ENCODE measurements around the gene DNAJA2. TPM values are rescaled to one million over a fixed set of nuclear protein-coding genes. Genes with fewer than 3 reads are reported as not detected.
"Not testable (repeated sequence)": the region's sequence is repeated elsewhere in the genome, so short reads cannot be mapped to it uniquely, and the experiment has no call there.

Gene DNAJA2
- total and polyA plus RNA-seq, 12 donors: 34.7 to 96.8 (median 71.4) TPM

GRCh38 chr16:47017636-47018035, 44.2 kb upstream of the DNAJA2 start:
- Histone ChIP-seq H3K4me1 (replicated peaks in 1 of 2) (no peaks in the 10 kb centered on the region), H3K4me3 (no peak overlapping the region), H3K27ac (no peak overlapping the region), H3K27me3 (no peaks in the 10 kb centered on the region), H3K9me3 (replicated peaks in 1 of 3) (no peaks in the 10 kb centered on the region), H3K36me3 (replicated peaks in 1 of 2) (no peaks in the 10 kb centered on the region)
- DNase-seq: no peak
- 83 to 94% (median 86%) methylated on average over 4 to 5 of the region's 5 CpGs for WGBS, 4 donors
- intact Hi-C loops (cut with DNase I): loop anchor here in 1 of 2 donors (5.0 kb wide), 1 partner anchor 65 kb away; no protein-coding TSS in a partner anchor
- TF ChIP-seq, protein P1, sequence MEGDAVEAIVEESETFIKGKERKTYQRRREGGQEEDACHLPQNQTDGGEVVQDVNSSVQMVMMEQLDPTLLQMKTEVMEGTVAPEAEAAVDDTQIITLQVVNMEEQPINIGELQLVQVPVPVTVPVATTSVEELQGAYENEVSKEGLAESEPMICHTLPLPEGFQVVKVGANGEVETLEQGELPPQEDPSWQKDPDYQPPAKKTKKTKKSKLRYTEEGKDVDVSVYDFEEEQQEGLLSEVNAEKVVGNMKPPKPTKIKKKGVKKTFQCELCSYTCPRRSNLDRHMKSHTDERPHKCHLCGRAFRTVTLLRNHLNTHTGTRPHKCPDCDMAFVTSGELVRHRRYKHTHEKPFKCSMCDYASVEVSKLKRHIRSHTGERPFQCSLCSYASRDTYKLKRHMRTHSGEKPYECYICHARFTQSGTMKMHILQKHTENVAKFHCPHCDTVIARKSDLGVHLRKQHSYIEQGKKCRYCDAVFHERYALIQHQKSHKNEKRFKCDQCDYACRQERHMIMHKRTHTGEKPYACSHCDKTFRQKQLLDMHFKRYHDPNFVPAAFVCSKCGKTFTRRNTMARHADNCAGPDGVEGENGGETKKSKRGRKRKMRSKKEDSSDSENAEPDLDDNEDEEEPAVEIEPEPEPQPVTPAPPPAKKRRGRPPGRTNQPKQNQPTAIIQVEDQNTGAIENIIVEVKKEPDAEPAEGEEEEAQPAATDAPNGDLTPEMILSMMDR (IDR thresholded peaks at IDR 0.05): no peak
- TF ChIP-seq POLR2A (IDR thresholded peaks at IDR 0.05): no peak

GRCh38 chr16:47016700-47017133, 43.2 kb upstream of the DNAJA2 start:
- Histone ChIP-seq H3K4me1 (replicated peaks in 1 of 2) (no peaks in the 10 kb centered on the region), H3K36me3 (replicated peaks in 1 of 2) (no peaks in the 10 kb centered on the region), H3K9me3 (replicated peaks in 1 of 3) (no peaks in the 10 kb centered on the region), H3K27ac (no peak overlapping the region), H3K27me3 (no peaks in the 10 kb centered on the region), H3K4me3 (no peak overlapping the region)
- no peak for DNase-seq
- intact Hi-C loops (cut with DNase I): loop anchor here in 1 of 2 donors (5.0 kb wide), 1 partner anchor 64 kb away; no protein-coding TSS in a partner anchor
- TF ChIP-seq POLR2A (IDR thresholded peaks at IDR 0.05): no peak
- TF ChIP-seq, protein P1 (IDR thresholded peaks at IDR 0.05): no peak
- WGBS, 4 donors: 57 to 70% (median 67%) methylated on average over 3 to 6 of the region's 6 CpGs

DNA sequence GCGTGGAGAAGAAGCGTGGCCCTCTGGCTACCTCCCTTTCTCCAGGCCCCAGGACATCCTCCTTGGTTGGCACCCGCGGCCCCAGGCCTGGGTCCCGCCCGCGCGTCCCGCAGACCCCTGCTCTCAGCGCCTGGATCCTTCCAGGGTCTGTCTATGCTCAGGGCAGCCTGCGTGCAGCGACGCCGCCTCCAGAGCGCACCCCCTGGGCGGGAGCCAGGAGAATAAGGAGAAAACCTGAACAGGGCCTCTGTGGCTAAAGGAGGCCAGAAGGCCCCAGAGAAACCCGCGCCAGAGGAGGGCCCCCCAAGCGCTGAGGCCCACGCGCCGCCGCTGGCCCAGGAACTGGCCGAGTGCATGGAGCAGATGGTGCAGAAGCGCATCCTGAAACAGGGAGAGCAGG, 40.4 kb upstream of the DNAJA2 start:
- Histone ChIP-seq H3K4me3 (no peak overlapping the region), H3K27ac (no peak overlapping the region), H3K27me3 (no peaks in the 10 kb centered on the region), H3K36me3 (replicated peaks in 1 of 2) (no peaks in the 10 kb centered on the region), H3K4me1 (replicated peaks in 1 of 2) (no peaks in the 10 kb centered on the region), H3K9me3 (replicated peaks in 1 of 3) (no peaks in the 10 kb centered on the region)
- no peak for DNase-seq
- intact Hi-C loops (cut with DNase I): no loop called here
- no peak for TF ChIP-seq POLR2A (IDR thresholded peaks at IDR 0.05)
- TF ChIP-seq, protein P1 (IDR thresholded peaks at IDR 0.05): no peak
- WGBS, 4 donors: 87 to 93% (median 87%) methylated on average over 5 to 25 of the region's 25 CpGs

GRCh38 chr16:47013172-47013571, 39.7 kb upstream of the DNAJA2 start:
- Histone ChIP-seq H3K4me1 (replicated peaks in 1 of 2) (no peaks in the 10 kb centered on the region), H3K27ac (no peak overlapping the region), H3K27me3 (no peaks in the 10 kb centered on the region), H3K36me3 (replicated peaks in 1 of 2) (no peaks in the 10 kb centered on the region), H3K4me3 (no peak overlapping the region), H3K9me3 (replicated peaks in 1 of 3) (no peaks in the 10 kb centered on the region)
- intact Hi-C loops (cut with DNase I): no loop called here
- no peak for DNase-seq
- no peak for TF ChIP-seq POLR2A (IDR thresholded peaks at IDR 0.05)
- TF ChIP-seq, protein P1 (IDR thresholded peaks at IDR 0.05): no peak
- 91 to 93% (median 93%) methylated on average over 4 of the region's 4 CpGs for WGBS, 4 donors

GRCh38 chr16:47010812-47011211, 37.3 kb upstream of the DNAJA2 start:
- H3K4me3 ChIP-seq; H3K27me3 ChIP-seq; H3K36me3 ChIP-seq (replicated peaks in 1 of 2); intact Hi-C loops (cut with DNase I); H3K9me3 ChIP-seq (replicated peaks in 1 of 3); H3K4me1 ChIP-seq (replicated peaks in 1 of 2); DNase-seq; H3K27ac ChIP-seq: not testable (repeated sequence)
- WGBS, 4 donors: 65 to 92% (median 79%) methylated on average over 2 of the region's 2 CpGs
